Neural progenitor cell (in vitro differentiated cells): ENCODE measurements around the gene TSR1. TPM values are rescaled to one million over a fixed set of nuclear protein-coding genes. Genes with fewer than 3 reads are reported as not detected.
A peak's percentile ranks its signal among the peaks of the same experiment; 100 is the strongest.

ENCODE experiments used
- DNase-seq: peaks from one replicate; pipeline ENCODE4 v3.0.0-alpha.2; 2016; ENCODE audit warnings: low spot score
- H2AFZ ChIP-seq: fragments of 200-600 bp; sonication (generic); replicated peaks from 2 replicates; pipeline ENCODE4 v1.6.1; 2016; ENCODE audit warnings: antibody characterized with exemption
- H3F3A ChIP-seq: fragments of 200-600 bp; sonication (generic); 2 replicates; pipeline ENCODE4 v1.6.1; 2016; ENCODE audit warnings: antibody characterized with exemption, low read depth
- H3K27ac ChIP-seq: fragments of 200-600 bp; sonication (generic); 2 replicates; pipeline ENCODE4 v1.5.1; 2016; ENCODE audit warnings: mild to moderate bottlenecking
- H3K27me3 ChIP-seq: fragments of 200-600 bp; sonication (generic); 2 replicates; pipeline ENCODE4 v1.6.1; 2016; ENCODE audit warnings: mild to moderate bottlenecking, moderate library complexity
- H3K36me3 ChIP-seq: fragments of 200-600 bp; sonication (generic); 2 replicates; pipeline ENCODE4 v1.5.1; 2016
- H3K4me1 ChIP-seq: fragments of 200-600 bp; sonication (generic); 2 replicates; pipeline ENCODE4 v1.6.1; 2016; ENCODE audit warnings: mixed run types
- H3K4me2 ChIP-seq: fragments of 200-600 bp; sonication (generic); 2 replicates; pipeline ENCODE4 v1.6.1; 2016
- H3K4me3 ChIP-seq: fragments of 200-600 bp; sonication (generic); 2 replicates; pipeline ENCODE4 v1.5.1; 2016
- H3K79me2 ChIP-seq: fragments of 200-600 bp; sonication (generic); 2 replicates; pipeline ENCODE4 v1.6.1; 2016; ENCODE audit warnings: low read depth
- H3K9ac ChIP-seq: fragments of 200-600 bp; sonication (generic); 2 replicates; pipeline ENCODE4 v1.6.1; 2016
- H3K9me3 ChIP-seq: fragments of 200-600 bp; sonication (generic); 2 replicates; pipeline ENCODE4 v1.5.1; 2016; ENCODE audit warnings: low read depth
- H4K20me1 ChIP-seq: fragments of 200-600 bp; sonication (generic); 2 replicates; pipeline ENCODE4 v1.6.1; 2016; ENCODE audit warnings: low read depth
- H3K27ac Mint-ChIP-seq: 3 replicates; pipeline ENCODE4 v1.8.0; 2021; ENCODE audit warnings: mixed read lengths
- H3K27me3 Mint-ChIP-seq: 2 replicates; pipeline ENCODE4 v1.8.0; 2022; ENCODE audit warnings: low read depth, mild to moderate bottlenecking, inconsistent platforms, moderate library complexity, mixed read lengths; ENCODE audit not compliant: insufficient read depth
- H3K36me3 Mint-ChIP-seq: 3 replicates; pipeline ENCODE4 v1.8.0; 2021; ENCODE audit warnings: mixed read lengths
- H3K4me1 Mint-ChIP-seq: 3 replicates; pipeline ENCODE4 v1.8.0; 2021; ENCODE audit warnings: mixed read lengths
- H3K4me3 Mint-ChIP-seq: 3 replicates; pipeline ENCODE4 v1.8.0; 2021; ENCODE audit warnings: mild to moderate bottlenecking, moderate library complexity, mixed read lengths
- H3K9me3 Mint-ChIP-seq: 3 replicates; pipeline ENCODE4 v1.8.0; 2020; ENCODE audit warnings: mixed read lengths
- EZH2 ChIP-seq: fragments of 200-600 bp; sonication (generic); IDR thresholded peaks from 2 replicates; pipeline ENCODE4 v1.6.1; 2017; ENCODE audit warnings: antibody characterized with exemption, mild to moderate bottlenecking, moderate library complexity
- EZH2phosphoT487 ChIP-seq: fragments of 200-600 bp; sonication (generic); IDR thresholded peaks from 2 replicates; pipeline ENCODE4 v1.6.1; 2017; ENCODE audit warnings: antibody characterized with exemption
- total RNA-seq: library from RNA; depleted of rRNA; stranded (reverse); fragments of >200 nt; gene quantifications from 2 replicates; pipeline ENCODE4 v1.2.3, GENCODE V29; 2015; ENCODE audit warnings: low replicate concordance
- TF ChIP-seq, protein P1 (sequence below): fragments of 200-600 bp; sonication (generic); IDR thresholded peaks from 2 replicates; pipeline ENCODE4 v1.5.1; 2017; ENCODE audit warnings: antibody characterized with exemption, mild to moderate bottlenecking

Gene TSR1
- total RNA-seq, 1 donor from 2014 or later, result 42.2 TPM

DNA sequence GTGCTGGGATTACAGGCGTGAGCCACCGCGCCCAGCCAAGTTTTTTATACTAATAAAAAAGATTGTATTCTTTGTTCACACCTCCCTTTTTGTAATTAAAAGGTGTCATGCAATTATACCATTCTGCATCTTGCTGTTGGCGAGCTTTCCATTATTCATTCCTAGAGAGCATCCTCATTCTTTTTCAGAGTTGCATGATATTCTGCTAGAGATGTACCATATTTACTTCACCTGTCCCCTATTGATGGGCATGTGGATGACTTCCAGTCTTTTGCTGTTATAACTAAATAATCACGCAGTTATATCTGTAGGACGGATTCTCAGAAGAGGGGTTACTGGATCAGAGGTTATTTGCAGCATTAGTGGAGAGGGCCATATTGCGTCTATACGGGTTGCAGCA is 18.1 kb upstream of the TSR1 start:
- Mint-ChIP-seq H3K4me3 (no peak overlapping the region), H3K27ac (no peak overlapping the region), H3K27me3 (no peaks in the 10 kb centered on the region), H3K4me1 (peaks cover 19% of the 10 kb centered on the region), H3K36me3 (peaks cover 4% of the 10 kb centered on the region), H3K9me3 (no peaks in the 10 kb centered on the region)
- H4K20me1 ChIP-seq, result no peaks in the 10 kb centered on the region
- no peaks in the 10 kb centered on the region for H3K9me3 ChIP-seq
- peaks cover 12% of the 10 kb centered on the region for H3K4me1 ChIP-seq
- no peak for DNase-seq
- no peak overlapping the region for H3K27ac ChIP-seq
- H3K79me2 ChIP-seq, result peaks cover 7% of the 10 kb centered on the region
- no peak overlapping the region for H3K4me2 ChIP-seq
- no peaks in the 10 kb centered on the region for H3K36me3 ChIP-seq
- no peaks in the 10 kb centered on the region for H3K27me3 ChIP-seq
- peaks cover 19% of the 10 kb centered on the region for H3F3A ChIP-seq
- no peak overlapping the region for H2AFZ ChIP-seq
- no peak overlapping the region for H3K4me3 ChIP-seq
- H3K9ac ChIP-seq, result no peak overlapping the region
- TF ChIP-seq, protein P1, sequence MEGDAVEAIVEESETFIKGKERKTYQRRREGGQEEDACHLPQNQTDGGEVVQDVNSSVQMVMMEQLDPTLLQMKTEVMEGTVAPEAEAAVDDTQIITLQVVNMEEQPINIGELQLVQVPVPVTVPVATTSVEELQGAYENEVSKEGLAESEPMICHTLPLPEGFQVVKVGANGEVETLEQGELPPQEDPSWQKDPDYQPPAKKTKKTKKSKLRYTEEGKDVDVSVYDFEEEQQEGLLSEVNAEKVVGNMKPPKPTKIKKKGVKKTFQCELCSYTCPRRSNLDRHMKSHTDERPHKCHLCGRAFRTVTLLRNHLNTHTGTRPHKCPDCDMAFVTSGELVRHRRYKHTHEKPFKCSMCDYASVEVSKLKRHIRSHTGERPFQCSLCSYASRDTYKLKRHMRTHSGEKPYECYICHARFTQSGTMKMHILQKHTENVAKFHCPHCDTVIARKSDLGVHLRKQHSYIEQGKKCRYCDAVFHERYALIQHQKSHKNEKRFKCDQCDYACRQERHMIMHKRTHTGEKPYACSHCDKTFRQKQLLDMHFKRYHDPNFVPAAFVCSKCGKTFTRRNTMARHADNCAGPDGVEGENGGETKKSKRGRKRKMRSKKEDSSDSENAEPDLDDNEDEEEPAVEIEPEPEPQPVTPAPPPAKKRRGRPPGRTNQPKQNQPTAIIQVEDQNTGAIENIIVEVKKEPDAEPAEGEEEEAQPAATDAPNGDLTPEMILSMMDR, result no peak
- TF ChIP-seq EZH2phosphoT487, result no peak
- no peak for TF ChIP-seq EZH2

DNA sequence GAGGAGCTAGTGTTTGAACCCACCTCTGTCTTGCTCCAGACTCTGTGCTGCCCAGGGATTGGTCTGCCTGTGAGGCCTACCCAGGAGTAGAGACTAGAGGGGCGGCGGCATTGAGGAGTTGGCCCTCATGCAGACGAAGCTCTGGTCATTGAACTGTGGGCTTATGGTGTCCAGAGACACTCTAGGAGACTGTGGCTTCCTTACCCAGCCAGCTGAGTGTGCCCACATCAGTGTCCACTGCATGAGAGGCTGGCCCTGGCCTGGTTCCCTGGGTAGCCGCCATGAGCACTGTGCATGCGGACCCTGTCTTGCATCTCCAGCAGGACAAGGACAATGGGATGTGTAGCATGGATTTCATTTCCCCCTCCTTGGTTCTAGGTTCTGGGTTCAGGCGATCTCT is 15.0 kb upstream of the TSR1 start:
- no peak overlapping the region for H3K4me3 Mint-ChIP-seq
- DNase-seq, result no peak
- H3K36me3 ChIP-seq, result no peaks in the 10 kb centered on the region
- no peaks in the 10 kb centered on the region for H3K27me3 ChIP-seq
- H3F3A ChIP-seq, result peaks cover 48% of the 10 kb centered on the region
- H3K4me3 ChIP-seq, result no peak overlapping the region
- H3K4me1 ChIP-seq, result peaks cover 27% of the 10 kb centered on the region
- H3K9me3 ChIP-seq, result no peaks in the 10 kb centered on the region
- H3K9ac ChIP-seq, result no peak overlapping the region
- H2AFZ ChIP-seq, result no peak overlapping the region
- H3K9me3 Mint-ChIP-seq, result no peaks in the 10 kb centered on the region
- H3K79me2 ChIP-seq, result peaks cover 11% of the 10 kb centered on the region
- H3K27ac Mint-ChIP-seq, result peak overlapping the region; percentile 81
- H3K4me1 Mint-ChIP-seq, result peaks cover 34% of the 10 kb centered on the region
- no peaks in the 10 kb centered on the region for H4K20me1 ChIP-seq
- H3K36me3 Mint-ChIP-seq, result peaks cover 2% of the 10 kb centered on the region
- no peak overlapping the region for H3K4me2 ChIP-seq
- H3K27ac ChIP-seq, result no peak overlapping the region
- H3K27me3 Mint-ChIP-seq, result peaks cover 4% of the 10 kb centered on the region
- TF ChIP-seq EZH2phosphoT487 (no peak), EZH2 (no peak)
- TF ChIP-seq, protein P1, result no peak

DNA sequence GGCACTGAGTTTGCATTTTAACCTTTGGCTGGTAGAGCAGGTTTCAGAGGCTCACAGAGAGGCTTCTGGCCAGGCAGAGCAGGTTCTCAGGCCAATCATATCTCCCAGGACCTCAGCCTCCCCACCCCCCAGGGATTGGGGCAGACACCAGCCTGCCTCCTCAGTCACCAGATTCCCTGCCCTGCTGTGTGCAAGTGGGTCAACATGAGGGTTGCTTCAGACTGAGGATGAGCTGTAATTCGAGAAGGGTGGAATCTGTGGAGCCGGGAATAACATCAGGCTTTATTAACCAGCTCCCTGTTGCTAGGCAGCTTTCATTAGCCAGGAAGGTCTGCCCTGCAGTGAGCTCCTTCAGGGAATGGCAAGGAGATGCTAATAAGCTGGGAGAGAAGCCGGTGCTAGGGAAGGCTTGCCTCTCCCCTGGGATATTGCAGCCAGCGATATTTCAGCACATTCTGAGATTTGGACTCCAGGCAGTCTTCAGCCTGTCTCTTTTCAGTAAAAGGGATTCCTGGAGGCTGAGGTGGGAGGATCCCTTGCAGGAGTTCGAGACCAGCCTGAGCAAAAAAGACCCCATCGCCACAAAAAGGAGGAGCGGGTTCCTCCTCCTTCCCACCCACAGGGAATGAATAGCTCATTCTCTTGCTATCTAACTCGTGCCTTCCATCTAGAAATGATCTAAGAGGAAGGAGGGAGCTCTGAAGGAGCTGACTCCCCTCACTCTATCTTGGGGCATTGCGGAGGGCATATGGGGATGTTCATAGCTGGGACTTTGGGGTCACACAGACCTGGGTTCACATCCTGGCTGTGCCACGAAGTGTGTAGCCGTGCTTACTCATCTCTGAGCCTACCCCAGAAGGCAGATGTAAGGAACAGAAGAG is 11.8 kb upstream of the TSR1 start:
- Histone ChIP-seq H3K36me3 (no peaks in the 10 kb centered on the region), H3K79me2 (peaks cover 11% of the 10 kb centered on the region), H4K20me1 (no peaks in the 10 kb centered on the region), H3K27ac (peak overlapping the region; percentile 88), H2AFZ (peak overlapping the region; percentile 61), H3K27me3 (no peaks in the 10 kb centered on the region), H3K4me2 (peak overlapping the region; percentile 76), H3K4me1 (peaks cover 27% of the 10 kb centered on the region), H3F3A (peaks cover 43% of the 10 kb centered on the region), H3K9me3 (no peaks in the 10 kb centered on the region), H3K9ac (no peak overlapping the region), H3K4me3 (peak overlapping the region; percentile 43)
- Mint-ChIP-seq H3K36me3 (peaks cover 6% of the 10 kb centered on the region), H3K27ac (peak overlapping the region; percentile 100), H3K9me3 (no peaks in the 10 kb centered on the region), H3K4me1 (peaks cover 41% of the 10 kb centered on the region), H3K4me3 (peak overlapping the region; percentile 82), H3K27me3 (peaks cover 4% of the 10 kb centered on the region)
- peak; percentile 92 for DNase-seq
- TF ChIP-seq, protein P1, result no peak
- no peak for TF ChIP-seq EZH2
